HG03521 (cell line): ENCODE results near the gene ME3.

Experiments used
- ATAC-seq: cut with Tn5 transposase; IDR thresholded peaks from one replicate; pipeline ENCODE4 v1.9.1; 2021; ENCODE audit warnings: mild to moderate bottlenecking, moderate library complexity; ENCODE audit not compliant: unreplicated experiment

The ME3 gene

DNA sequence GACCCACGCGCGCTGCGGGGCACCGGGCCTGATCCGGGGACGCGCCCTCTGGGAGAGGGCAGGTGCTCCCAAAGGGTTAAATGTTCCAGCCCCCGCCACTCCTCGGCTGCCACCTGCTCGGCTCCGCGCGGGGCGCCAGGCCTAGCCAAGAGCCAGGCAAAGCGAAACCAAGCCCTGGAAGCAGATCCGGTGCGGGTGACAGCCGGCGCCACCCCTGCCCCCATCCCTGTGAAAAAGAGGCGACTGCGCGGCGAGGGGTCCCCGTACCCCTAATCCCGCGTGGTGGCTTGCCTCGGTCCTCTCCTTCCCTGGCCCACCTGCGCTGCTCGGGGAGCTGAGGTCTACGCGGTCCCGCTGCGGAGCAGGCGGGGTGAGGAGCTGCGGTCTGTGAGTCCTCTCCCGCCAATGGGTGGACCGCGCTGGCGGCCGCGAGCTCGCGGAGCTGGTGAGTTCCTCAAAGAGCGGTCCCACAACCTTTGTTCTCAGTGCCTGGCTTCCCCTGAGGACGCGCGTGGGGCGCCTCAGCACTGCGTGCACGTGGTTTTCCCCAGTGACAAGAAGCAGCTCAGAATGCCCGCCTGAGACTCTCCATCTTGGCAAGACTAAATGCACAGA is at the start of gene ME3:
Gene ME3, minus strand, starts transcription at position 610 of the 615 bp plus-strand sequence.
- ATAC-seq = no peak

DNA sequence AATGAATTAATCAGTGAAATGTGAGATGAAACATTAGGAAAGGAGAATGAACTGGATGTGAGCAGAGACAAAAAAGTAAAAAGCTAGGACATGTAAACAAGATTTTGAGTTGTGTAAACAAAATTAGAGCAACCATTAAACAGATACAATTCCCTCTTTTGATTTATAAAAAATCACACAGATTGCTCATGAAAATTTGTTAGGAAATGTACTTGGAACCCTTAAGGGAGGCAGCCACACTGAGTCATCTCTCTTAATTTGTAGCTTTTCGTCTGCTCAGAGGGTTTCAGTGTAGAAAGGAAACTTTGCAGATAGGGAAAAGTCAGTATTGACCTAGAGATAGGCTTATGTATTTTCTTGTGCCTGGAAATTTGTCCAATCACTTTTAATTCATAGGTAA is 49.6 kb upstream of the ME3 start:
- ATAC-seq = no peak

DNA sequence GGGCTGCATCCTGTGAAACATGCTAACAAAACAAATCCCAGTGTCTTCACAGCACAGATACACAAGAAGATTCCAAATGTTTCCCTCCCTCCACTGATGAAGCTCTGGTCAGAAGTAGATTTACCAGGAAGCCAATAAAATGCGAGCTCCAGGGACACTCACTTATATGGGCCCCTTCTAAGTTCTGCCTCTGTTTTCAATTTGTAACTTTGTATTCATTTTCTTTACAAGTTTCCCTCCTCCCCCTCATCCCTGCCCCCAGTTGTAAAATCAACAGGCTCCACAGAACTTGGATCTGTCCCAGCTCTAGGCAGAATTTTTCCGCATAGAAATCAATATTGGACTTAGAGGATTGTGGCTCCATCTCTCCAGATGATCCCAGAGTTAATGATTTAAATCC is 48.1 kb upstream of the ME3 start:
- ATAC-seq = no peak

GRCh38 chr11:86719781-86720463 is 47.5 kb upstream of the ME3 start:
- no peak for ATAC-seq

GRCh38 chr11:86718999-86719398 is 46.6 kb upstream of the ME3 start:
- ATAC-seq = no peak

DNA sequence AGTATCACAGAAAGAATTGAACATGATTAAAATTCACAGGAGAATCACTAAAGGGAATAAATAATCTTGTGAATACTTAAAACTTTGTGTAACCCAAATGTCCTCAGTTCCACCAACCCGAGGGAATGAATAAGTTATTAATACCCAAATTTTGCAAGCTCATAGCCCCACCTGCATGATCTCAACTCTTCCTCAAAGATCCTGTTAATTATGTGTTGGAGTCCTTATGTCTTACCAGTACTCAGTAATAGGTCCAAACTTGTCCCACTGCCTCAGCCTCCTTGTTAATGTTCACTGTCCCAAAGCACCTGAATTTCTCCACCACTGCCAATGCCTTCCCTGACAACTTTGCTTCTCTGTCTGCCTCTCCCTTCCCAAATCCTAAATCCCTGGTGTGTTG is 46.1 kb upstream of the ME3 start:
- no peak for ATAC-seq

- ATAC-seq = no peak
These were observed 45.5 kb upstream of the ME3 start for GRCh38 chr11:86717817-86718501.

- ATAC-seq = no peak
These were observed 43.2 kb upstream of the ME3 start for GRCh38 chr11:86715611-86716010.

DNA sequence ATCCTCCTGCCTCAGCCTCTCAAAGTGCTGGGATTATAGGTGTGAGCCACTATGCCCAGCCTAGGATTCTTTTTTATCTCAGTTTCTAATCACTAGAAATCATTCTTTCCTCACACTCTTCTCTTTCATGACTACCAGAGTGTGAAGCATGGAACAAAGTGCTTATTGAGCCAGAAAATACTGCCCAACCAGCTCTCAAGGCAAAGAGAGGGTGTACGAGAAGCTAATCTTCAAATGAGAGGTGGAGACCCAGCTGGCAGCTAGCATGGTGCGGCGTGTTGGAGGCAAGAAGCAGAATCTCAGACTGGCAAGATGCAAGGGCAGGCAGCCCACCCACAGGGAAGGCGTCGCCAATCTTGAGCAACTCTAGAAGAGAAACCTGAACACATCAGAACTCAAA is 41.1 kb upstream of the ME3 start:
- ATAC-seq = no peak

- no peak for ATAC-seq
These were observed 38.5 kb upstream of the ME3 start for GRCh38 chr11:86710936-86711335.

DNA sequence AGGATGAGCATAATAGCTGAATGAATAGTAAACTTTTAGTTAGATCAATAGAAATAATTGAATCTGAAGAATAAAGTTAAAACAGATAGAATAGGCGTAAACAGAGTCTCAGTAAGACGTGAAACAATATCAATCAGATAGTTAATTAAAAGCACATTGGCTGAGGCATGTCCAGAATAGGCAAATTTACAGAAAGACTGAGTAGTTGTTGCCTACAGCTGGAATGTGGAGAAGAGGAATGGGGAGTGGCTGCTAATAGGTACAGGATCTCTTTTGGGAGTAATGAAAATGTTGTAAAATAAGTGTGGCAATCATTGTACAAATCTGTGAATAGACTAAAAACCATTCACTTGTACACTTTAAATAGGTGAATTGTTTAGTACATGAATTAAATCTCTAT is 36.3 kb upstream of the ME3 start:
- ATAC-seq = no peak

DNA sequence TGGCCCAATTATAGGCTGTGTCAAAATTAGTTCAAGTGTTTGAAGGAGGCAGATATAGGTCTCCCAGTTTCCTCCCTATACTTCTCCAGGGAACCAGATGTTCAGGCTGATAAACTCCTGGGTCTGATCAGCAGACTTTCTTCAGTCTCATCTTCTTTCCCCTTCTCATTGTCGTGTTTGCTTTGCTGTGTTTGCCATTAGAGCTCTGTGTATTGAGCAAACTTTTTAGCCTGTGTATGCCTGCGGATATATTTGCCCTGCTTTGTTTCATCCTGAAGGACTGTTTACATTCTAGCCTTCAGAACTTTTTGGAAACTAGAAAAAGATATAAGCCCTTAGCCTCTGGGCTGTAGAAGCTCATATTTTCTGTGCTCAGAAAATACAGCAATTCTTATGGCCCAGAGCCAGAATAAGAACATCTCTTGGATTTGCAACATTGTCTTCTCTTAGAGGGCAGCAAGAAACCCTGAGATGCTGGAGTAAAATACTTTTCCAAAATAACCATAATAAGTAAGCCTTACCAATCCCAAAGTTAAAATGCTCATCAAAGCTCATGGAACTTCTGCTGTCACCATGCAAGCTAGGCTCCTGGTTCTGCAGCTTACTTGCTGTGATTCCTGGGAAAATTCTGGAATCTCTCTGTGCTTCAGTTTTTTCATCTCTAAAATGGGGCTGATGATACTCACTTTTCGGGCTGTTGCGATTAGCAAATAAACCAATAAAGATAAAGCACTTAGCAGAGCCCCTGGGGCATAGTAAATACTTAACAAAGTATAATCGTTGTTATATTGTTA is 34.1 kb upstream of the ME3 start:
- no peak for ATAC-seq

- ATAC-seq = no peak
These were observed 32.3 kb upstream of the ME3 start for GRCh38 chr11:86704710-86705109.

DNA sequence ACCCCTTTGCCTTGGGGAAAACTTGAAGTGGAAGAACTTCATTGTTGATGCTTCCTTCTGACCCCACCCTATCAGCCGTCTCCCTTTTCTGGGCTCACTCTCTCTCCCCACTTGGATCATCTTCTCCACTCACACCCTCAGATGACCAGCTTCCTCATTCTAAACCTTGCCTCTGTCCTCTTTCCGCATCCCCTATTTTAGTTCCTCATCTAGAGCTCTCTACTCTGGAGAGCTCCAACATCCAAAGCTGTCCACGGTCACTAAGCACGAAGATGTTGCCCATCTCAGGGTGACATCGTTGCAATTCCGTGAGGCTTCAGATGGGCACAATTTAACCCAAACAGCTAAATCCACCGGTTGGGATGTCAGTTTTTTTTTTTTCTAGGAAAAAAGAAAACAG is 31.6 kb upstream of the ME3 start:
- no peak for ATAC-seq

GRCh38 chr11:86702220-86702983 is 30.0 kb upstream of the ME3 start:
- no peak for ATAC-seq

DNA sequence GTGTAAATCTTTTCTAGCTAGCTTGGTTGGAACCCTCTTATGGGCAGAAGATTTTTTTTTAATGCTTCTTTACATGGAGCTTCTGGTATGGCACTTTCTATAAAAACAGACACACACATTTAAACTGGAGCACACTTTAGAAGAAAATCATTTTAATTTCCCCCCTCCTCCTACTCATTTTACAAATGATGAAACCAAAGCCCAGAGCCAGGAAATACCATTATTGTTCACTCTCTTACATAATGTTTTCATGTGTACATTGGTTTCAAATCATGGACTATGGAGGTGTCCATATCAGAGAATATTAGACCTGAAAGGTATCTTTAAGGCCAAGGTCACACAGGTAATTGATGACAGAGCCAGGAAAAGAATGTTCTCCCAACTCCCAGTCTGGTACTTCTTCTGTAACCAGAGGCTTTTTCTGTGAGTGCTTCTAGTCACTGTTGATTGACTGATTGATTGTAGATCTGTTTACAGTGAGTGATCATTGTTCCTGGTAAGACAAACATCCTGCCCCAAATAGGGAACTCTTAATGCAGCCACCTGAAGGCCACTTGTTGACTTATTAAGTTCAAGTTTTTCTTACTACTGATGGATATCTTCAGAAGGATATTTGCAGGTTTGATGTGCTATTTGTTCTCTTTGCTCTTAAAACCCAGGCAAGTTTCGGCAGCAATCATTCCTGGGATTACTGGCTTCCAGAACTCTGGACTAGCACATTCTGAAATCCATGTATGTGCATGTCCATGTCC is 26.8 kb upstream of the ME3 start:
- ATAC-seq = no peak

- no peak for ATAC-seq
These were observed 26.2 kb upstream of the ME3 start for GRCh38 chr11:86698639-86699038.

DNA sequence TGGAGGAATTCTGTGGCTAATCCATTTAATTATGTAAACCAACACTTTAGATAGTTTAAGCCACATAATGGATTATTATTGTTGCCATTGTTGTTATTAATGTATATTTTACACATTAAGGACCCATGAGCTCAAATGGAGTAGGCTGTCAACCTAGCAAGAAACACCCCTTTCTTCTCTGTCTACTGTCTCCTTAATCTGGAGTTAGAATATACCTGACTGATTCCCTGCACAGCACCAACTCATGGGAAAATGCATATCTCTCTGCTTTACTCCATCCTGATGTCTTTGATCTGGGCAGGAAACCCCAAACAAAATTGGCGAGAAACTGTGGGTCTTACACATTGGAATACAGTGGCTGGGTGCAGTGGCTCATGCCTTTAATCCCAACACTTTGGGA is 24.0 kb upstream of the ME3 start:
- ATAC-seq = no peak

- ATAC-seq = no peak
These were observed 23.6 kb upstream of the ME3 start for GRCh38 chr11:86696004-86696403.

- no peak for ATAC-seq
These were observed 23.0 kb upstream of the ME3 start for GRCh38 chr11:86695373-86695772.
